Muscle of leg (tissue), 11 donors: ENCODE measurements around the gene ITIH4. TPM values are rescaled to one million over a fixed set of nuclear protein-coding genes. Genes with fewer than 3 reads are reported as not detected.

Experiments
- DNase-seq: peaks from one replicate; pipeline ENCODE4 v3.0.0; 2013
- H3K27ac ChIP-seq: one replicate; pipeline ENCODE4 v1.5.1; 2013; ENCODE audit warnings: mild to moderate bottlenecking, low read length, control low read depth
- H3K27me3 ChIP-seq: one replicate; pipeline ENCODE4 v1.6.1; 2013; ENCODE audit warnings: low read length; ENCODE audit not compliant: control insufficient read depth, insufficient read depth
- H3K36me3 ChIP-seq: one replicate; pipeline ENCODE4 v1.6.1; 2013; ENCODE audit warnings: low read length; ENCODE audit not compliant: control insufficient read depth, insufficient read depth
- H3K4me1 ChIP-seq: one replicate; pipeline ENCODE4 v1.6.1; 2013; ENCODE audit warnings: low read length; ENCODE audit not compliant: control insufficient read depth, insufficient read depth
- H3K4me3 ChIP-seq: one replicate; pipeline ENCODE4 v1.5.1; 2013; ENCODE audit warnings: low read length, control low read depth
- H3K9me3 ChIP-seq: replicated peaks from 2 replicates; pipeline ENCODE4 v1.6.1; 2013; ENCODE audit warnings: low read depth, low read length; ENCODE audit not compliant: control insufficient read depth
- WGBS: methylation state at CpG from one replicate; pipeline ENCODE4 v1.1.5; 2013; ENCODE audit warnings: missing lambda C conversion rate; ENCODE audit not compliant: insufficient coverage; 5-methylcytosine and 5-hydroxymethylcytosine counted together
- polyA plus RNA-seq, 8 donors: library from polyadenylated mRNA; unstranded; fragments of 120-200 nt; gene quantifications; one replicate each; pipeline versions ENCODE4 v1.2.1 to v1.2.3, GENCODE V29; 2013; ENCODE audit warnings: inconsistent platforms in 1 of 8, low replicate concordance in 1 of 8; ENCODE audit not compliant: insufficient read length in 8 of 8, insufficient read depth in 1 of 8
- total RNA-seq: library from RNA; stranded (reverse); fragments of 120-200 nt; gene quantifications from one replicate; pipeline ENCODE4 v1.2.4, GENCODE V29; 2013

The ITIH4 gene
- total and polyA plus RNA-seq, 9 donors, result 7.9 to 37.5 (median 22.1) TPM

DNA sequence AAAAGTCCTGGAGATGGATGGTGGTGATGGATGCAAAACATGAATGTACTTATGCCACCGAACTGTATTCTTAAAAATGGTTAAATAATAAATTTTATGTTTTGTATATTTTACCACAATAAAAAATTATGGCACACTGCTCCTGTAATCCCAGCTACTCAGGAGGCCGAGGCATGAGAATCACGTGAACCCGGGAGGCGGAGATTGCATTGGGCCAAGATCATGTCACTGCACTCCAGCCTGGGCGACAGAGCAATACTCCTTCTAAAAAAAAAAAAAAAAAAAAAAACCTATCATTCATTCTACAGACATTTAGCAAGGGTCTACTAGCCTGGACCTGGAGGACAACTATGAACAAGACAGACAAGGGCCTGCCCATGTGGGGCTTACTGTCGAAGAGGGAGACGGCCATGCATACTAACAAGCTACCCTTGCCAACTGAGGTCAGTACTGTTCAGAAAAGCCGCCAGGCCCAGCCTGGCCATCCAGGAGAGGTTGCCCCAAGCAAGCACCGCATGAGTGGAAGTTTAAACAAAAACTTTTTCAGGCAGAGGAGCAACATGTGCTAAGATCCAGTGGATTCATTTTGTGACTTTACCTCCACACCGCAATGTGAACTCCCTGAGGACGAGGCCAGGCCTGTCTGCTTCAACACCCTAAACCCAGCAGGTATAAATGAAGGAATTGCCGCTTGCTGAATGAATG is 57.0 kb downstream of the ITIH4 start:
- H3K27ac ChIP-seq, result no peak overlapping the region
- no peak for DNase-seq
- peaks cover 8% of the 10 kb centered on the region for H3K4me1 ChIP-seq
- H3K27me3 ChIP-seq, result no peaks in the 10 kb centered on the region
- no peaks in the 10 kb centered on the region for H3K36me3 ChIP-seq
- no peaks in the 10 kb centered on the region for H3K9me3 ChIP-seq
- 96% methylated on average over 4 of the region's 13 CpGs for WGBS
- H3K4me3 ChIP-seq, result no peak overlapping the region

DNA sequence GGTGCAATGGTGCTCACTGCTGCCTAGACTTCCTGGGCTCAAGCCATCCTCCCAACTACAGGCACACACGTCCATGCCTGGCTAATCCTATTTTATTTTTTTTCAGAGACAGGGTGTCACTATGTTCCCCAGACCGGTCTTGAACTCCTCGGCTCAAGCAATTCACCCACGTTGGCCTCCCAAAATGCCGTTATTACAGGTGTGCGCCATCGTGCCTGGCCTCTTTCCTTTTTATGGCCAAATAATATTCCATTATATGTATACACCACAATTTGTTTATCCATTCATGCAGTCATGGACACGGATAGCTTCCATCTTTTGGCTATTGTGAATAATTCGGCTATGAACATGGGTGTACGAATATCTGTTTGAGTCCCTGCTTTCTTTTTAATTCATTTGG is 58.8 kb downstream of the ITIH4 start:
- no peak overlapping the region for H3K27ac ChIP-seq
- 90% methylated on average over 4 of the region's 10 CpGs for WGBS
- peaks cover 2% of the 10 kb centered on the region for H3K36me3 ChIP-seq
- no peaks in the 10 kb centered on the region for H3K27me3 ChIP-seq
- no peak for DNase-seq
- no peak overlapping the region for H3K4me3 ChIP-seq
- peaks cover 8% of the 10 kb centered on the region for H3K4me1 ChIP-seq
- H3K9me3 ChIP-seq, result no peaks in the 10 kb centered on the region

DNA sequence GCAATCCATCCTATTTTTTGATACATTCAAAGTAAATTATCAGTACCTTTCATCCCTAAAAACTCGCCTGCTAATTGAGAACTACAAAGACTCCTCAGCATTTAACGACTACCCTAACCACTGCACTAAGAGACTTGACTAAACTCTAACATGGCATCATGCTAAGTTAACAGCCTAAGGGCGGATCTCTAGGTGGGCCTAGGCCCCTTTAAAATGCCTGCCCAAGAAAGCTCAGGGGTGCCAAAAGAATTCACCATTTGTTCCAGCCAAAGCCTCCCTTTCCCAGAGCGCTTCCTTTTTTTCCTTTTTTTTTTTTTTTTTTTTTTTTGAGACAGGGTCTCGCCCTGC is 59.2 kb downstream of the ITIH4 start:
- H3K27ac ChIP-seq, result peak overlapping the region; percentile 69
- H3K9me3 ChIP-seq, result no peaks in the 10 kb centered on the region
- H3K4me3 ChIP-seq, result peak overlapping the region; percentile 76
- peak; percentile 17 for DNase-seq
- peaks cover 8% of the 10 kb centered on the region for H3K4me1 ChIP-seq
- 37% methylated on average over 3 of the region's 5 CpGs for WGBS
- no peaks in the 10 kb centered on the region for H3K27me3 ChIP-seq
- peaks cover 2% of the 10 kb centered on the region for H3K36me3 ChIP-seq

- peaks cover 8% of the 10 kb centered on the region for H3K4me1 ChIP-seq
- no peaks in the 10 kb centered on the region for H3K9me3 ChIP-seq
- WGBS, result under 1% methylated on average over 67 of the region's 67 CpGs
- peak within 1 kb of the TSS; percentile 69 for H3K27ac ChIP-seq
- no peaks in the 10 kb centered on the region for H3K27me3 ChIP-seq
- H3K4me3 ChIP-seq, result peak within 1 kb of the TSS; percentile 76
- DNase-seq, result peak; percentile 96
- peaks cover 7% of the 10 kb centered on the region for H3K36me3 ChIP-seq
Observed at GRCh38 chr3:52770496-52771333, 59.8 kb downstream of the ITIH4 start, which contains the start of gene NEK4. TSS of gene NEK4 (minus strand) at chr3:52770940. CDS start at chr3:52770746, 194 bp downstream.

- 20% methylated on average over 9 of the region's 13 CpGs for WGBS
- H3K36me3 ChIP-seq, result peaks cover 9% of the 10 kb centered on the region
Observed at GRCh38 chr3:52769786-52770455, 60.6 kb downstream of the ITIH4 start.

DNA sequence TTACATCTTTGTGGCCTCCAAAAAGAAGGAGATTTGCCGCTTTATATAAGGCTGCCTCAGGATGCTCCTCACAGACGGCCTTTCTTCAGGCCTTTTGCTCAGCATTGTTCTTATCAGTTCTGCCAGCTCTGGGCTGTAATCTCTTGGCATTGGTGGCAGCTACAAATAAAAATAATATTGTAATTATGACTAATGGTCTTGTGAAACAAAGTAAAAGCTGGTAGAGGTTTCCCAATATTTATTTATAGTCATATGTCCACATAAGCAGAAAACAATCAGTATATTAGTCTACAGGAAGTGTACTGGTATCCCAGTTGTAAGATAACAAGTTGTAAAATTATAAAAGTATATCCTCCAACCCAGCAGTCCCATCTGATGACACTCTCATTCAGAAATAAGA is 67.0 kb downstream of the ITIH4 start:
- H3K9me3 ChIP-seq, result no peaks in the 10 kb centered on the region
- H3K27ac ChIP-seq, result no peak overlapping the region
- H3K36me3 ChIP-seq, result peaks cover 28% of the 10 kb centered on the region
- no CpG with 5 or more reads among the region's 2 CpGs for WGBS
- no peaks in the 10 kb centered on the region for H3K4me1 ChIP-seq
- no peaks in the 10 kb centered on the region for H3K27me3 ChIP-seq
- DNase-seq, result no peak
- H3K4me3 ChIP-seq, result no peak overlapping the region

More at GRCh38 chr3:52769786-52770455, 60.6 kb downstream of the ITIH4 start:
- no peak overlapping the region for H3K27ac ChIP-seq
- DNase-seq, result no peak
- no peaks in the 10 kb centered on the region for H3K27me3 ChIP-seq
- H3K4me3 ChIP-seq, result peak overlapping the region; percentile 76
- H3K4me1 ChIP-seq, result peaks cover 8% of the 10 kb centered on the region
- no peaks in the 10 kb centered on the region for H3K9me3 ChIP-seq

Other genes with a start within 250 kb of the ITIH4 start
- 53.1 TPM for gene PBRM1, start 144.8 kb downstream of the ITIH4 start, total RNA-seq
- 10 to 100 TPM; 26.1 to 52.8 (median 45.8) TPM for gene PBRM1, start 144.8 kb downstream of the ITIH4 start, polyA plus RNA-seq
- 88.7 TPM for gene GNL3, start 144.6 kb downstream of the ITIH4 start, total RNA-seq
- 100 to 1,000 TPM in 1 of 8 donors, 10 to 100 TPM in 7; 72.8 to 103 (median 86.7) TPM for gene GNL3, start 144.6 kb downstream of the ITIH4 start, polyA plus RNA-seq
- 87.7 TPM for gene GLT8D1, start 124.9 kb downstream of the ITIH4 start, total RNA-seq
- gene GLT8D1, start 124.9 kb downstream of the ITIH4 start, polyA plus RNA-seq, result 100 to 1,000 TPM in 1 of 8 donors, 10 to 100 TPM in 7; 63.7 to 101 (median 79.0) TPM
- 45.4 TPM for gene SPCS1, start 124.6 kb downstream of the ITIH4 start, total RNA-seq
- gene SPCS1, start 124.6 kb downstream of the ITIH4 start, polyA plus RNA-seq, result 10 to 100 TPM; 84.4 to 97.1 (median 87.3) TPM
- 14.9 TPM for gene NEK4, start 59.7 kb downstream of the ITIH4 start, total RNA-seq
- gene NEK4, start 59.7 kb downstream of the ITIH4 start, polyA plus RNA-seq, result 10 to 100 TPM in 5 of 8 donors, 1 to 10 TPM in 3; 8.4 to 14.2 (median 10.3) TPM
- 0.22 TPM for gene ITIH1, start 53.1 kb downstream of the ITIH4 start, total RNA-seq
- gene ITIH1, start 53.1 kb downstream of the ITIH4 start, polyA plus RNA-seq, result 1 to 10 TPM in 2 of 8 donors, not detected in 6; 1.5 to 3.3 TPM
- gene ITIH3, start 35.9 kb downstream of the ITIH4 start, total RNA-seq, result 0.84 TPM
- 1 to 10 TPM in 6 of 8 donors, under 1 TPM in 2; 0.35 to 2.9 (median 1.4) TPM for gene ITIH3, start 35.9 kb downstream of the ITIH4 start, polyA plus RNA-seq
- 165 TPM for gene MUSTN1, start 4.3 kb upstream of the ITIH4 start, total RNA-seq
- gene MUSTN1, start 4.3 kb upstream of the ITIH4 start, polyA plus RNA-seq, result 100 to 1,000 TPM in 6 of 8 donors, 10 to 100 TPM in 2; 93.5 to 168 (median 116) TPM
- gene STIMATE, start 66.9 kb upstream of the ITIH4 start, total RNA-seq, result 6.0 TPM
- gene STIMATE, start 66.9 kb upstream of the ITIH4 start, polyA plus RNA-seq, result 1 to 10 TPM; 6.4 to 10.0 (median 8.0) TPM
- 7.3 TPM for gene SFMBT1, start 215.4 kb upstream of the ITIH4 start, total RNA-seq
- gene SFMBT1, start 215.4 kb upstream of the ITIH4 start, polyA plus RNA-seq, result 1 to 10 TPM; 5.0 to 8.4 (median 6.7) TPM